Measurements from ENCODE around the gene ZNF768.
"Not testable (repeated sequence)": the region's sequence is repeated elsewhere in the genome, so short reads cannot be mapped to it uniquely, and the experiment has no call there.

ZNF768 gene

GRCh38 chr16:30540916-30541464 lies 14.6 kb upstream of the ZNF768 start:
- H2BK12ac ChIP-seq (ENCODE audit: low read length); H2BK5ac ChIP-seq (ENCODE audit: low read depth, low read length, poor library complexity); H2BK120ac ChIP-seq (ENCODE audit: insufficient read depth, low read length, poor library complexity); H2AFZ ChIP-seq (ENCODE audit: insufficient read depth, low read length, poor library complexity); H4K12ac ChIP-seq (ENCODE audit: low read depth, low read length); H3K9ac ChIP-seq (ENCODE audit: low read length); H3K4ac ChIP-seq (ENCODE audit: low read depth, low read length); H3K23ac ChIP-seq (ENCODE audit: low read length); H3K79me1 ChIP-seq (ENCODE audit: low read length); H3K4me3 ChIP-seq (ENCODE audit: low read depth, low read length); H3K27ac ChIP-seq (ENCODE audit: low read depth, low read length); H3K4me1 ChIP-seq (ENCODE audit: control insufficient read depth in 1 of 2, insufficient read depth in 2 of 2, low read length in 2 of 2); H2AK5ac ChIP-seq (ENCODE audit: low read length); H4K8ac ChIP-seq (ENCODE audit: low read depth, low read length); H3K18ac ChIP-seq (ENCODE audit: low read length); H3K36me3 ChIP-seq (ENCODE audit: control insufficient read depth in 1 of 2, insufficient read depth in 2 of 2, low read length in 2 of 2); DNase-seq; H3K4me2 ChIP-seq (ENCODE audit: low read length); H3K9me3 ChIP-seq (ENCODE audit: insufficient read depth, low read depth, low read length); H3K14ac ChIP-seq (ENCODE audit: low read length); H3K79me2 ChIP-seq (ENCODE audit: control insufficient read depth, insufficient read depth, low read length, poor library complexity); H3K27me3 ChIP-seq (ENCODE audit: insufficient read depth, low read length); H4K91ac ChIP-seq (ENCODE audit: low read depth, low read length): not testable (repeated sequence)
- WGBS (ENCODE audit: extremely low coverage, insufficient coverage, insufficient read length), result no CpG with 5 or more reads among the region's 9 CpGs

GRCh38 chr16:30539986-30540526 lies 13.7 kb upstream of the ZNF768 start:
- not testable (repeated sequence) for H3K4ac ChIP-seq (ENCODE audit: low read depth, low read length); H3K9ac ChIP-seq (ENCODE audit: low read length); H3K9me3 ChIP-seq (ENCODE audit: insufficient read depth, low read depth, low read length); H3K79me2 ChIP-seq (ENCODE audit: control insufficient read depth, insufficient read depth, low read length, poor library complexity); H3K27me3 ChIP-seq (ENCODE audit: insufficient read depth, low read length); H3K79me1 ChIP-seq (ENCODE audit: low read length); H3K4me3 ChIP-seq (ENCODE audit: low read depth, low read length); H4K91ac ChIP-seq (ENCODE audit: low read depth, low read length); DNase-seq; H3K14ac ChIP-seq (ENCODE audit: low read length); H2AK5ac ChIP-seq (ENCODE audit: low read length); H3K4me2 ChIP-seq (ENCODE audit: low read length); H2BK12ac ChIP-seq (ENCODE audit: low read length); H2BK5ac ChIP-seq (ENCODE audit: low read depth, low read length, poor library complexity); H3K27ac ChIP-seq (ENCODE audit: low read depth, low read length); H3K23ac ChIP-seq (ENCODE audit: low read length); H2BK120ac ChIP-seq (ENCODE audit: insufficient read depth, low read length, poor library complexity); H3K36me3 ChIP-seq (ENCODE audit: control insufficient read depth in 1 of 2, insufficient read depth in 2 of 2, low read length in 2 of 2); H4K8ac ChIP-seq (ENCODE audit: low read depth, low read length); H2AFZ ChIP-seq (ENCODE audit: insufficient read depth, low read length, poor library complexity); H3K18ac ChIP-seq (ENCODE audit: low read length); H4K12ac ChIP-seq (ENCODE audit: low read depth, low read length)
- no CpG with 5 or more reads among the region's 13 CpGs for WGBS (ENCODE audit: extremely low coverage, insufficient coverage, insufficient read length)
- peaks cover 9 to 11% of the 10 kb centered on the region in 2 experiments for H3K4me1 ChIP-seq (ENCODE audit: control insufficient read depth in 1 of 2, insufficient read depth in 2 of 2, low read length in 2 of 2)

- Histone ChIP-seq H3K9ac (ENCODE audit: low read length) (no peak overlapping the region), H3K4me2 (ENCODE audit: low read length) (no peak overlapping the region), H2BK5ac (ENCODE audit: low read depth, low read length, poor library complexity) (no peak overlapping the region), H4K91ac (ENCODE audit: low read depth, low read length) (no peak overlapping the region), H3K27me3 (ENCODE audit: insufficient read depth, low read length) (no peaks in the 10 kb centered on the region), H3K36me3 (ENCODE audit: control insufficient read depth in 1 of 2, insufficient read depth in 2 of 2, low read length in 2 of 2) (no peaks in the 10 kb centered on the region), H3K79me1 (ENCODE audit: low read length) (peaks cover 12% of the 10 kb centered on the region), H3K4ac (ENCODE audit: low read depth, low read length) (no peak overlapping the region), H3K27ac (ENCODE audit: low read depth, low read length) (no peak overlapping the region), H4K12ac (ENCODE audit: low read depth, low read length) (no peak overlapping the region), H3K79me2 (ENCODE audit: control insufficient read depth, insufficient read depth, low read length, poor library complexity) (peaks cover 6% of the 10 kb centered on the region), H2AFZ (ENCODE audit: insufficient read depth, low read length, poor library complexity) (no peak overlapping the region), H3K23ac (ENCODE audit: low read length) (no peak overlapping the region), H4K8ac (ENCODE audit: low read depth, low read length) (no peak overlapping the region), H3K4me3 (ENCODE audit: low read depth, low read length) (no peak overlapping the region), H3K18ac (ENCODE audit: low read length) (no peak overlapping the region), H3K14ac (ENCODE audit: low read length) (no peak overlapping the region), H2BK12ac (ENCODE audit: low read length) (no peak overlapping the region), H3K9me3 (ENCODE audit: insufficient read depth, low read depth, low read length) (no peaks in the 10 kb centered on the region), H3K4me1 (ENCODE audit: control insufficient read depth in 1 of 2, insufficient read depth in 2 of 2, low read length in 2 of 2) (peaks cover 9 to 11% of the 10 kb centered on the region in 2 experiments), H2AK5ac (ENCODE audit: low read length) (no peak overlapping the region), H2BK120ac (ENCODE audit: insufficient read depth, low read length, poor library complexity) (no peak overlapping the region)
- no CpG with 5 or more reads among the region's 8 CpGs for WGBS (ENCODE audit: extremely low coverage, insufficient coverage, insufficient read length)
- no peak for DNase-seq
Observed at GRCh38 chr16:30539000-30539964, 12.9 kb upstream of the ZNF768 start.

- H2BK120ac ChIP-seq (ENCODE audit: insufficient read depth, low read length, poor library complexity); H3K27me3 ChIP-seq (ENCODE audit: insufficient read depth, low read length); H3K23ac ChIP-seq (ENCODE audit: low read length); H3K27ac ChIP-seq (ENCODE audit: low read depth, low read length); H3K9me3 ChIP-seq (ENCODE audit: insufficient read depth, low read depth, low read length); H4K91ac ChIP-seq (ENCODE audit: low read depth, low read length); H3K18ac ChIP-seq (ENCODE audit: low read length); H3K4me2 ChIP-seq (ENCODE audit: low read length); H3K4ac ChIP-seq (ENCODE audit: low read depth, low read length); H2AK5ac ChIP-seq (ENCODE audit: low read length); H2AFZ ChIP-seq (ENCODE audit: insufficient read depth, low read length, poor library complexity); H2BK12ac ChIP-seq (ENCODE audit: low read length); DNase-seq; H3K9ac ChIP-seq (ENCODE audit: low read length); H4K8ac ChIP-seq (ENCODE audit: low read depth, low read length); H3K79me2 ChIP-seq (ENCODE audit: control insufficient read depth, insufficient read depth, low read length, poor library complexity); H4K12ac ChIP-seq (ENCODE audit: low read depth, low read length); H3K4me3 ChIP-seq (ENCODE audit: low read depth, low read length); H3K14ac ChIP-seq (ENCODE audit: low read length); H2BK5ac ChIP-seq (ENCODE audit: low read depth, low read length, poor library complexity): not testable (repeated sequence)
- H3K36me3 ChIP-seq (ENCODE audit: control insufficient read depth in 1 of 2, insufficient read depth in 2 of 2, low read length in 2 of 2), result peaks cover 7 to 11% of the 10 kb centered on the region in 2 experiments
- no CpG with 5 or more reads among the region's 13 CpGs for WGBS (ENCODE audit: extremely low coverage, insufficient coverage, insufficient read length)
- peaks cover 7 to 18% of the 10 kb centered on the region in 2 experiments for H3K4me1 ChIP-seq (ENCODE audit: control insufficient read depth in 1 of 2, insufficient read depth in 2 of 2, low read length in 2 of 2)
- peaks cover 18% of the 10 kb centered on the region for H3K79me1 ChIP-seq (ENCODE audit: low read length)
Observed at GRCh38 chr16:30536391-30537024, 10.1 kb upstream of the ZNF768 start.
